Stomach (tissue), 19 donors: ENCODE measurements around the gene SEMA5A. TPM values are rescaled to one million over a fixed set of nuclear protein-coding genes. Genes with fewer than 3 reads are reported as not detected.

Source experiments
- DNase-seq, 2 donors: peaks; one replicate each; pipeline versions ENCODE4 v3.0.0 to v3.0.0-alpha.2; 2013 to 2019
- H3K27ac ChIP-seq, 5 donors: fragments of 200-600 bp in 4 of 5; sonication (generic) in 4 of 5; one replicate each; pipeline ENCODE4 v1.5.1; 2013 to 2019; ENCODE audit warnings: mild to moderate bottlenecking in 1 of 5, moderate library complexity in 1 of 5
- H3K27me3 ChIP-seq, 3 donors: fragments of 200-600 bp; sonication (generic); one replicate each; pipeline ENCODE4 v1.5.1; 2017 to 2019; ENCODE audit warnings: mixed run types in 1 of 3
- H3K36me3 ChIP-seq, 4 donors: fragments of 200-600 bp; sonication (generic); 1 replicate in 3 of 4; 2 replicates in 1 of 4; pipeline ENCODE4 v1.5.1; 2016 to 2019
- H3K4me1 ChIP-seq, 4 donors: fragments of 200-600 bp; sonication (generic); one replicate each; pipeline ENCODE4 v1.5.1; 2016 to 2019
- H3K4me3 ChIP-seq, 4 donors: fragments of 200-600 bp; sonication (generic) in 3 of 4; one replicate each; pipeline ENCODE4 v1.5.1; 2016 to 2019; ENCODE audit warnings: mild to moderate bottlenecking in 1 of 4
- H3K9me3 ChIP-seq, 4 donors: fragments of 200-600 bp; sonication (generic); one replicate each; pipeline ENCODE4 v1.5.1; 2016 to 2019
- CTCF ChIP-seq, 7 experiments: fragments of 450-650 bp in 4 of 7; fragments of 200-600 bp in 3 of 7; sonication (generic) in 3 of 7; IDR thresholded peaks; one replicate each; pipeline ENCODE4 v1.5.1; 2016 to 2019; ENCODE audit warnings: antibody characterized with exemption in 7 of 7, control low read depth in 2 of 7, mild to moderate bottlenecking in 1 of 7
- EP300 ChIP-seq: sonication (generic); formaldehyde crosslinking; IDR thresholded peaks from one replicate; pipeline ENCODE4 v1.6.1; 2017; ENCODE audit warnings: antibody characterized with exemption
- POLR2A ChIP-seq, 4 donors: fragments of 450-650 bp; IDR thresholded peaks; one replicate each; pipeline ENCODE4 v1.6.1; 2016; ENCODE audit warnings: antibody characterized with exemption in 4 of 4, control low read depth in 2 of 4, mild to moderate bottlenecking in 1 of 4, moderate library complexity in 1 of 4
- POLR2AphosphoS5 ChIP-seq, 3 donors: sonication (generic); formaldehyde crosslinking; IDR thresholded peaks; one replicate each; pipeline ENCODE4 v1.6.1; 2016; ENCODE audit warnings: antibody characterized with exemption in 3 of 3
- WGBS, 5 donors: extraction: QIAGEN DNeasy Blood & Tissue Kit in 3 of 5; methylation state at CpG; one replicate each; pipeline versions ENCODE4 v1.1.5 to v1.1.7; 2013 to 2018; 5-methylcytosine and 5-hydroxymethylcytosine counted together
- intact Hi-C: fragments of 100-400 bp; cut with DNase I; formaldehyde crosslinking; loops from one replicate; pipeline ENCODE4 v1.15.1; 2023; ENCODE audit warnings: low total_unique reads
- long read RNA-seq, 10 donors: transcript quantifications; one replicate each; lab custom pipeline, GENCODE V29; 2026
- polyA plus RNA-seq, 3 donors: library from polyadenylated mRNA; stranded (reverse); fragments of 200-250 nt; gene quantifications; one replicate each; pipeline ENCODE4 v1.2.3, GENCODE V29; 2013
- total RNA-seq, 5 donors: library from RNA; depleted of rRNA; stranded (reverse); fragments of >200 nt; gene quantifications; one replicate each; pipeline versions ENCODE4 v1.1.0 to v1.2.3, GENCODE V29; 2014 to 2016
- donor health status: healthy with polysubstance abuse.
- donor health status: Bipolar disorder and iron deficiency.
- donor health status: healthy.

The SEMA5A gene
- total RNA-seq (10 to 100 TPM in 3 of 5 donors, 1 to 10 TPM in 2; 1.2 to 26.4 (median 10.3) TPM), polyA plus RNA-seq (under 1 TPM; 0.62 to 0.78 (median 0.76) TPM)
- long read RNA-seq, donor 1, result 0 reads
- long read RNA-seq, donor 2, full-length matches to known transcripts, result 1 of 1 reads
- long read RNA-seq, donor 2, partial matches to known transcripts, result 0 of 1 reads
- long read RNA-seq, donor 2, other reads (novel, unspliced or antisense), result 0 of 1 reads
- long read RNA-seq, donor 3, result 0 reads
- long read RNA-seq, donor 4, result 0 reads
- long read RNA-seq, donor 5, full-length matches to known transcripts, result 1 of 1 reads
- long read RNA-seq, donor 5, partial matches to known transcripts, result 0 of 1 reads
- long read RNA-seq, donor 5, other reads (novel, unspliced or antisense), result 0 of 1 reads
- long read RNA-seq, donor 6, result 0 reads
- long read RNA-seq, donor 7, full-length matches to known transcripts, result 1 of 6 reads
- long read RNA-seq, donor 7, partial matches to known transcripts, result 5 of 6 reads
- long read RNA-seq, donor 7, other reads (novel, unspliced or antisense), result 0 of 6 reads
- long read RNA-seq, donor 8, result 0 reads
- long read RNA-seq, donor 9, result 0 reads
- long read RNA-seq, donor 10, result 0 reads

- Histone ChIP-seq H3K27ac (peak within 1 kb of the TSS; percentile 73 to 88 (median 79)), H3K4me1 (peaks cover 12 to 38% (median 28%) of the 10 kb centered on the region in 4 donors), H3K4me3 (peak within 1 kb of the TSS; percentile 68 to 83 (median 72)), H3K36me3 (peaks cover 4 to 22% (median 17%) of the 10 kb centered on the region in 4 donors), H3K27me3 (peaks cover 0 to 32% (median 16%) of the 10 kb centered on the region in 3 donors), H3K9me3 (no peaks in the 10 kb centered on the region)
- intact Hi-C loops, result no loop called here
- DNase-seq, result peak; percentile 72 to 90
- TF ChIP-seq EP300, result no peak
- no peak for TF ChIP-seq CTCF (IDR thresholded peaks at IDR 0.05)
- TF ChIP-seq POLR2AphosphoS5 (IDR thresholded peaks at IDR 0.05), result peak in 1 of 3 donors; percentile 36
- TF ChIP-seq POLR2A (IDR thresholded peaks at IDR 0.05), result no peak
- 2 to 3% (median 3%) methylated on average over 19 to 68 of the region's 84 CpGs for WGBS, 5 donors
These were observed at the start of gene SEMA5A for GRCh38 chr5:9545992-9546851. Gene SEMA5A (minus strand): TSS chr5:9546075. CDS start chr5:9379946, 166,129 bp downstream.

GRCh38 chr5:9594913-9595312, 49.0 kb upstream of the SEMA5A start:
- H3K36me3 ChIP-seq, result no peaks in the 10 kb centered on the region
- no peak overlapping the region for H3K4me3 ChIP-seq
- intact Hi-C loops, result no loop called here
- DNase-seq, result no peak
- H3K9me3 ChIP-seq, result no peaks in the 10 kb centered on the region
- no peak overlapping the region for H3K27ac ChIP-seq
- H3K27me3 ChIP-seq, result no peaks in the 10 kb centered on the region
- no peak for TF ChIP-seq POLR2A (IDR thresholded peaks at IDR 0.05)
- TF ChIP-seq CTCF (IDR thresholded peaks at IDR 0.05), result no peak
- TF ChIP-seq EP300, result no peak
- no peak for TF ChIP-seq POLR2AphosphoS5 (IDR thresholded peaks at IDR 0.05)
- H3K4me1 ChIP-seq, result peaks cover 0 to 5% (median 0%) of the 10 kb centered on the region in 4 donors

GRCh38 chr5:9589049-9589835, 43.4 kb upstream of the SEMA5A start:
- Histone ChIP-seq H3K36me3 (no peaks in the 10 kb centered on the region), H3K4me1 (no peaks in the 10 kb centered on the region), H3K27ac (no peak overlapping the region), H3K9me3 (no peaks in the 10 kb centered on the region), H3K27me3 (no peaks in the 10 kb centered on the region), H3K4me3 (no peak overlapping the region)
- no peak for DNase-seq
- 49 to 68% (median 60%) methylated on average over 7 of the region's 7 CpGs for WGBS, 5 donors
- intact Hi-C loops, result no loop called here
- TF ChIP-seq CTCF (IDR thresholded peaks at IDR 0.05), result no peak
- TF ChIP-seq EP300, result no peak
- TF ChIP-seq POLR2AphosphoS5 (IDR thresholded peaks at IDR 0.05), result no peak
- TF ChIP-seq POLR2A (IDR thresholded peaks at IDR 0.05), result no peak
